Epithelial cell of esophagus (primary cell): ENCODE results near the gene PLPP7.
"Not testable (repeated sequence)": the region's sequence is repeated elsewhere in the genome, so short reads cannot be mapped to it uniquely, and the experiment has no call there.

Experiments used
- DNase-seq: peaks from one replicate; pipeline ENCODE4 v3.0.0; 2010; ENCODE audit warnings: low read depth
- H3K4me3 ChIP-seq: 2 replicates; pipeline ENCODE4 v1.5.1; 2011; ENCODE audit warnings: mild to moderate bottlenecking, low read length, control low read depth
- TF ChIP-seq, protein P1 (sequence below): IDR thresholded peaks from 2 replicates; pipeline ENCODE4 v1.5.1; 2011; ENCODE audit warnings: low read depth, mild to moderate bottlenecking, low read length, control low read depth, inconsistent platforms; ENCODE audit not compliant: insufficient read depth; ENCODE audit errors: missing control alignments

Gene PLPP7

GRCh38 chr9:131346559-131346958 lies 57.0 kb downstream of the PLPP7 start:
- TF ChIP-seq, protein P1, sequence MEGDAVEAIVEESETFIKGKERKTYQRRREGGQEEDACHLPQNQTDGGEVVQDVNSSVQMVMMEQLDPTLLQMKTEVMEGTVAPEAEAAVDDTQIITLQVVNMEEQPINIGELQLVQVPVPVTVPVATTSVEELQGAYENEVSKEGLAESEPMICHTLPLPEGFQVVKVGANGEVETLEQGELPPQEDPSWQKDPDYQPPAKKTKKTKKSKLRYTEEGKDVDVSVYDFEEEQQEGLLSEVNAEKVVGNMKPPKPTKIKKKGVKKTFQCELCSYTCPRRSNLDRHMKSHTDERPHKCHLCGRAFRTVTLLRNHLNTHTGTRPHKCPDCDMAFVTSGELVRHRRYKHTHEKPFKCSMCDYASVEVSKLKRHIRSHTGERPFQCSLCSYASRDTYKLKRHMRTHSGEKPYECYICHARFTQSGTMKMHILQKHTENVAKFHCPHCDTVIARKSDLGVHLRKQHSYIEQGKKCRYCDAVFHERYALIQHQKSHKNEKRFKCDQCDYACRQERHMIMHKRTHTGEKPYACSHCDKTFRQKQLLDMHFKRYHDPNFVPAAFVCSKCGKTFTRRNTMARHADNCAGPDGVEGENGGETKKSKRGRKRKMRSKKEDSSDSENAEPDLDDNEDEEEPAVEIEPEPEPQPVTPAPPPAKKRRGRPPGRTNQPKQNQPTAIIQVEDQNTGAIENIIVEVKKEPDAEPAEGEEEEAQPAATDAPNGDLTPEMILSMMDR = no peak
- DNase-seq = no peak
- H3K4me3 ChIP-seq = no peak overlapping the region

DNA sequence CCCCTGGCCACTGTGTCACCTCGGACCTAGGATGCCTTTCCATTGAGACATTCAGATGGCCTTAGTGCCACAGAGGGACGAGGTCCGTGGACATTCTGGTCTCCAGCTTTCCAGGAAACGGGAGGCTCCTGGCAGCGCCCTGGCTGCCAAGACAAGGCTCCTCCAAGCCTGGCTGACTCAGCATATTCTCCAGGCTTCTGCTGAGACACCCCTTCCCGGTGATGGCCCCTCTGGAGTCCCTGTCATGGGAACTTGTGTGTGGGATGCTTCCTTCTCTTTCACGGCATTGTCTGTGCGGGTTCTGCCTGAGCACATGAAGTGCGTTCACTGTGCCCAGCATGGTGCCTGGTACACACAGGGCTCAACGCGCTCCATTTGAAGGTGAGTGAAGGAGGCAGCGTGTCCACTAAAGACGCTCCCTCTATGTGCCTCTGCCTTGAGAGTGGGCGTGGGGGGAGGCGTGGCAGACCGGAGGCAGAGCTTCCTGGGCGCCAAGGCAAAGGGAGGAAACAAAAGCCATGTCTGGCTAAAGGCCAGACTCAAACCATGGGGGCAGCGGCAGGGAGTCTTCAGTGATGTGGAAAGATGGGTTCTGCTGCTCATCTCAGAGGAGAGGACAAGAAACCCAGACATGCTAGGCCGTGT lies 58.0 kb downstream of the PLPP7 start:
- DNase-seq = no peak
- no peak overlapping the region for H3K4me3 ChIP-seq
- TF ChIP-seq, protein P1 = no peak

GRCh38 chr9:131348631-131349521 lies 59.4 kb downstream of the PLPP7 start:
- no peak for DNase-seq
- H3K4me3 ChIP-seq = no peak overlapping the region
- TF ChIP-seq, protein P1 = no peak

- H3K4me3 ChIP-seq = no peak overlapping the region
- TF ChIP-seq, protein P1 = no peak
- DNase-seq = no peak
These were observed 60.0 kb downstream of the PLPP7 start for GRCh38 chr9:131349522-131349880.

- H3K4me3 ChIP-seq = peak overlapping the region; percentile 19
- peak; percentile 85 for DNase-seq
- TF ChIP-seq, protein P1 = peak; percentile 86
These were observed 60.5 kb downstream of the PLPP7 start for GRCh38 chr9:131349881-131350563.

GRCh38 chr9:131356479-131356878 lies 67.0 kb downstream of the PLPP7 start:
- not testable (repeated sequence) for H3K4me3 ChIP-seq, DNase-seq

DNA sequence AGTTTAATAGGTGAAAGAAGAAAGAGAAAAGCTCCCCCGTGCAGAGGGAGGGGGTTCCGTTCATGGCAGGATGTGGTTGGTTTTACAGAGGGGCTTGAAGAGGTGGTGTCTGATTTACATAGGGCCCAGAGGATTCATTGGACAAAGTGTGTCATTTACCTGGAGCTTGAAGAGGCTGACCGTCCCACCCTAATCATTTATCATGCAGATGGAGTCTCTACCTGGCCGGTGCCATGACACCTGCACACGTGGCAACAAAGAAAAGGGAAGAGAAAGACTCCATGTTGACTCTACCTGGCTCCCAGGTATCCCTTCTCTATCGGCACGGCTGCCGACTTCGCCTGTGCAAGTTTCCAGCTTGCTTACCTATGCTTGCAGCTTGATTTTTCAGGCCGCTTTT lies 69.0 kb downstream of the PLPP7 start:
- TF ChIP-seq, protein P1 = no peak
- DNase-seq = no peak

More for the DNA sequence above, 69.0 kb downstream of the PLPP7 start:
- H3K4me3 ChIP-seq = no peak overlapping the region
